Stimulated activated CD4-positive, alpha-beta T cell treated with anti-CD3 and anti-CD28 coated beads, Interleukin-1b, Interleukin-23, amount 100 ng/mL, for 1 hour (primary cell): ENCODE data around the gene ARFGEF2.
"Not testable (repeated sequence)": the region's sequence is repeated elsewhere in the genome, so short reads cannot be mapped to it uniquely, and the experiment has no call there.

ENCODE experiments used
- DNase-seq, 2 donors: peaks; one replicate each; pipeline ENCODE4 v3.0.0-alpha.2; 2020; ENCODE audit warnings: low read depth in 2 of 2

ARFGEF2 gene

GRCh38 chr20:48928832-48929725 is 7.6 kb downstream of the ARFGEF2 start:
- DNase-seq, result no peak

- no peak for DNase-seq
Observed at GRCh38 chr20:48930035-48930434, 8.5 kb downstream of the ARFGEF2 start.

GRCh38 chr20:48930878-48931277 is 9.4 kb downstream of the ARFGEF2 start:
- no peak for DNase-seq

- DNase-seq, result no peak
Observed at GRCh38 chr20:48931527-48932374, 10.2 kb downstream of the ARFGEF2 start.

- DNase-seq, result no peak
Observed at GRCh38 chr20:48932375-48932941, 10.9 kb downstream of the ARFGEF2 start.

- no peak for DNase-seq
Observed at GRCh38 chr20:48933017-48933766, 11.7 kb downstream of the ARFGEF2 start.

- not testable (repeated sequence) for DNase-seq
Observed at GRCh38 chr20:48934273-48934877, 12.9 kb downstream of the ARFGEF2 start.

- not testable (repeated sequence) for DNase-seq
Observed at GRCh38 chr20:48934966-48935365, 13.5 kb downstream of the ARFGEF2 start.

GRCh38 chr20:48936178-48936577 is 14.7 kb downstream of the ARFGEF2 start:
- DNase-seq, result not testable (repeated sequence)

- no peak for DNase-seq
Observed at GRCh38 chr20:48937674-48938073, 16.2 kb downstream of the ARFGEF2 start.

GRCh38 chr20:48938670-48939069 is 17.2 kb downstream of the ARFGEF2 start:
- no peak for DNase-seq

GRCh38 chr20:48940170-48940569 is 18.7 kb downstream of the ARFGEF2 start:
- DNase-seq, result no peak

- no peak for DNase-seq
Observed at GRCh38 chr20:48941467-48941866, 20.0 kb downstream of the ARFGEF2 start.

- no peak for DNase-seq
Observed at GRCh38 chr20:48942730-48943129, 21.2 kb downstream of the ARFGEF2 start.

GRCh38 chr20:48944663-48945297 is 23.3 kb downstream of the ARFGEF2 start:
- no peak for DNase-seq

- DNase-seq, result no peak
Observed at GRCh38 chr20:48945840-48946514, 24.5 kb downstream of the ARFGEF2 start.

GRCh38 chr20:48948612-48949011 is 27.1 kb downstream of the ARFGEF2 start:
- no peak for DNase-seq

- no peak for DNase-seq
Observed at GRCh38 chr20:48949304-48950170, 28.0 kb downstream of the ARFGEF2 start.

GRCh38 chr20:48951041-48951440 is 29.5 kb downstream of the ARFGEF2 start:
- DNase-seq, result no peak
